ENCODE data around the gene WNT3A.

DNA sequence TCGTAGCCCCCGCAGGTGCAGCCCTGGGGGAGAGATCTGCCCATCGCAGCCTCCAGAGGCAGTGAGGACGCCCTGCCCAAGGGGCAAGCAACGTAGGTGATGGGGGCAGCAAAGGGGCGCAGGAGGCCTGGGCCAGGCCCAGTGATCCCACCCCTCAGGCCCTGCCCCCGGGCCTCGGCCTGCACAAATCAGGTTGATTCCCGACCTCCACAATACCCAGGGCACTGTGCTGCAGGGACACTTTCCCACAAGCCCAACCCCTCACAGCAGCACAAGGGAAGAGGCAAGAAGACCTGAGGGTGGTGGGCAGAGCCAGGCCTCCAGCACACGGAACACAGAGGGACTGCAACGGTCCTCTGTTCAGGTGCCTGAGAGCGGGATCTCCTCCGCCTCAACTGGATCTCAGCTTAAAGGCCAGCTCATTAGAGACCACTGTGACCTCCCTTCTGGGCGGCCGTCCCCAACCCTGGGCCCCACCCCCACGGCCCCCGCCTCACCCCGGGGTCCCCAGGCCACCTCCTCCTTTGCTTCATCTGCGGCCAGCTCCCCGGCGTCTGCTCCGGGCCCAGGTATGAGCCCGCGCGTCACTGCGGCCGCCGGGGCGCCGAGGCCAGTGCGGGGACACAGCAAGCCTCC, 74.9 kb downstream of the WNT3A start:
- TF ChIP-seq CTCF (IDR thresholded peaks at IDR 0.05), result no peak
- no peak for TF ChIP-seq POLR2A (IDR thresholded peaks at IDR 0.05)

Data from right lobe of liver (tissue), 4 donors.